GM12801 (cell line): ENCODE data around the gene DSP.

Experiments
- CTCF ChIP-seq: IDR thresholded peaks from one replicate; pipeline ENCODE4 v1.5.1; 2011; ENCODE audit warnings: control low read depth; ENCODE audit not compliant: insufficient read length; ENCODE audit errors: extremely low read depth

DSP gene

GRCh38 chr6:7604003-7604402 is 62.5 kb downstream of the DSP start:
- no peak for TF ChIP-seq CTCF

GRCh38 chr6:7604506-7604905 is 63.0 kb downstream of the DSP start:
- TF ChIP-seq CTCF: no peak

- no peak for TF ChIP-seq CTCF
Measured at GRCh38 chr6:7615611-7616383, 74.3 kb downstream of the DSP start.

- TF ChIP-seq CTCF: no peak
Measured at GRCh38 chr6:7617801-7618764, 76.6 kb downstream of the DSP start.

GRCh38 chr6:7621761-7622160 is 80.3 kb downstream of the DSP start:
- no peak for TF ChIP-seq CTCF

GRCh38 chr6:7624796-7625710 is 83.6 kb downstream of the DSP start:
- TF ChIP-seq CTCF: no peak
